Cardiac muscle cell (in vitro differentiated cells and primary cell): ENCODE data around the gene TBC1D17. TPM values are rescaled to one million over a fixed set of nuclear protein-coding genes. Genes with fewer than 3 reads are reported as not detected.
"Not testable (repeated sequence)": the region's sequence is repeated elsewhere in the genome, so short reads cannot be mapped to it uniquely, and the experiment has no call there.

ENCODE experiments used
- DNase-seq, 2 donors: peaks; one replicate each; pipeline versions ENCODE4 v3.0.0 to v3.0.0-alpha.2; 2010 to 2017; ENCODE audit warnings: low read depth in 1 of 2, low spot score in 1 of 2
- H3K27ac ChIP-seq: fragments of 200-600 bp; sonication (generic); 2 replicates; pipeline ENCODE4 v1.5.1; 2016
- H3K27me3 ChIP-seq: fragments of 200-600 bp; sonication (generic); 2 replicates; pipeline ENCODE4 v1.6.0; 2016; ENCODE audit warnings: control low read depth
- H3K36me3 ChIP-seq: fragments of 200-600 bp; sonication (generic); 2 replicates; pipeline ENCODE4 v1.5.1; 2016; ENCODE audit warnings: control low read depth
- H3K4me1 ChIP-seq: fragments of 200-600 bp; sonication (generic); 2 replicates; pipeline ENCODE4 v1.8.1; 2017; ENCODE audit warnings: low read depth, mild to moderate bottlenecking, mixed run types
- H3K4me3 ChIP-seq: fragments of 200-600 bp; sonication (generic); 2 replicates; pipeline ENCODE4 v1.5.1; 2016; ENCODE audit warnings: mild to moderate bottlenecking
- H3K9me3 ChIP-seq: fragments of 200-600 bp; sonication (generic); 2 replicates; pipeline ENCODE4 v1.5.1; 2017; ENCODE audit warnings: low read depth, mild to moderate bottlenecking, control low read depth
- polyA plus RNA-seq: library from polyadenylated mRNA; unstranded; fragments of >200 nt; fragmentation: Nextera tagmentation; extraction: Ambion mirVana; gene quantifications from 2 replicates; pipeline ENCODE4 v1.2.1, GENCODE V29; 2016
- total RNA-seq: library from RNA; depleted of rRNA; stranded (reverse); fragments of >200 nt; gene quantifications from 2 replicates; pipeline ENCODE4 v1.2.3, GENCODE V29; 2016
- TF ChIP-seq, protein P1 (sequence below): IDR thresholded peaks from 2 replicates; pipeline ENCODE4 v1.5.1; 2012; ENCODE audit warnings: low read depth, mild to moderate bottlenecking, low read length

TBC1D17 gene
- total and polyA plus RNA-seq, 2 experiments from 2014 or later, result 26.8 to 52.5 TPM

DNA sequence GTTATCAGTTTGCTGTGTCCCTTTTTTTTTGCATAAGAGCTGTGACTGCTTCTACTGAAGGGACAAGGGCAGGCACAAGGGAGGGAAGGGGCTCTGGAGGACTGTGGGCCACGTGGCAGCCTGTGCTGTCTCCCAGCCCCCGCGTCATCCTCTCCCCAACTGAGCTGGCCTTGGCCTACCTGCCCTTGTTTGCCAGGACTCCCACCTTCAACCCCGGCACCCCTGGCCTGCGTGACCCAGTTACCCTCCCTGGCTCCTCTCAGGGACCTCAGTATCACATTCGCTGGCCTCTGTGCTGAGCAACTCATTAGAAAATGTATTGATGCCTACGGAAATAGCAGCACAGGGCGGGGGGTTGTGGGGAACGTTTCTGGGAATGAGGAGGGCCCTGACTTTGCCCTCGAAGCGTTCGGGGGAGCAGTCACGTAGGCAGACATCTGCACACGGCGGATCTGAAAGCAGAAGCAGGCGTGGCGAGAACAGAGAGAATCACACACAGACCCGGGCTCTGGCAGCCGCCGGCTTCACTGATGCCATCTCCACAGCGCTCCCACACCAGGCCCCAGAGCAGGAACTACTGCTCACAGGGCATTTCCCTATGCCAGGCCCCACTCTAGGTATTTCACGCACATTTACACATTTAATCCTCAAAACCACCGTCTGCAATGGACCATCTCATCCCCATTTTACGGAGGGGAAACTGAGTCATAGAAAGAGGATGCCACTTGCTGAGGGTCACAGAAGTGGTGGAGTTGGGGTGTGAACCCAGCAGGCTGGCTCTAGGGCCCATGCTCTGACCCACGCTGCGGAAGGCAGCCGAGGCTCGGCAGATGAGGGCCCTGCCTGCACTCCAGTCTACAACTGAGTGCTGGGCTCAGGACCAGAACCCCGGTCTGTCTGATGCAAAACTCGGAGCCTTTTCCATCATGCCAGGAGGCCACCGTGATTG is 45.8 kb downstream of the TBC1D17 start:
- no peak overlapping the region for H3K4me3 ChIP-seq
- H3K27ac ChIP-seq, result no peak overlapping the region
- peaks cover 6% of the 10 kb centered on the region for H3K36me3 ChIP-seq
- no peak for DNase-seq
- TF ChIP-seq, protein P1, sequence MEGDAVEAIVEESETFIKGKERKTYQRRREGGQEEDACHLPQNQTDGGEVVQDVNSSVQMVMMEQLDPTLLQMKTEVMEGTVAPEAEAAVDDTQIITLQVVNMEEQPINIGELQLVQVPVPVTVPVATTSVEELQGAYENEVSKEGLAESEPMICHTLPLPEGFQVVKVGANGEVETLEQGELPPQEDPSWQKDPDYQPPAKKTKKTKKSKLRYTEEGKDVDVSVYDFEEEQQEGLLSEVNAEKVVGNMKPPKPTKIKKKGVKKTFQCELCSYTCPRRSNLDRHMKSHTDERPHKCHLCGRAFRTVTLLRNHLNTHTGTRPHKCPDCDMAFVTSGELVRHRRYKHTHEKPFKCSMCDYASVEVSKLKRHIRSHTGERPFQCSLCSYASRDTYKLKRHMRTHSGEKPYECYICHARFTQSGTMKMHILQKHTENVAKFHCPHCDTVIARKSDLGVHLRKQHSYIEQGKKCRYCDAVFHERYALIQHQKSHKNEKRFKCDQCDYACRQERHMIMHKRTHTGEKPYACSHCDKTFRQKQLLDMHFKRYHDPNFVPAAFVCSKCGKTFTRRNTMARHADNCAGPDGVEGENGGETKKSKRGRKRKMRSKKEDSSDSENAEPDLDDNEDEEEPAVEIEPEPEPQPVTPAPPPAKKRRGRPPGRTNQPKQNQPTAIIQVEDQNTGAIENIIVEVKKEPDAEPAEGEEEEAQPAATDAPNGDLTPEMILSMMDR, result no peak
- no peaks in the 10 kb centered on the region for H3K27me3 ChIP-seq
- no peaks in the 10 kb centered on the region for H3K9me3 ChIP-seq
- peaks cover 3% of the 10 kb centered on the region for H3K4me1 ChIP-seq

DNA sequence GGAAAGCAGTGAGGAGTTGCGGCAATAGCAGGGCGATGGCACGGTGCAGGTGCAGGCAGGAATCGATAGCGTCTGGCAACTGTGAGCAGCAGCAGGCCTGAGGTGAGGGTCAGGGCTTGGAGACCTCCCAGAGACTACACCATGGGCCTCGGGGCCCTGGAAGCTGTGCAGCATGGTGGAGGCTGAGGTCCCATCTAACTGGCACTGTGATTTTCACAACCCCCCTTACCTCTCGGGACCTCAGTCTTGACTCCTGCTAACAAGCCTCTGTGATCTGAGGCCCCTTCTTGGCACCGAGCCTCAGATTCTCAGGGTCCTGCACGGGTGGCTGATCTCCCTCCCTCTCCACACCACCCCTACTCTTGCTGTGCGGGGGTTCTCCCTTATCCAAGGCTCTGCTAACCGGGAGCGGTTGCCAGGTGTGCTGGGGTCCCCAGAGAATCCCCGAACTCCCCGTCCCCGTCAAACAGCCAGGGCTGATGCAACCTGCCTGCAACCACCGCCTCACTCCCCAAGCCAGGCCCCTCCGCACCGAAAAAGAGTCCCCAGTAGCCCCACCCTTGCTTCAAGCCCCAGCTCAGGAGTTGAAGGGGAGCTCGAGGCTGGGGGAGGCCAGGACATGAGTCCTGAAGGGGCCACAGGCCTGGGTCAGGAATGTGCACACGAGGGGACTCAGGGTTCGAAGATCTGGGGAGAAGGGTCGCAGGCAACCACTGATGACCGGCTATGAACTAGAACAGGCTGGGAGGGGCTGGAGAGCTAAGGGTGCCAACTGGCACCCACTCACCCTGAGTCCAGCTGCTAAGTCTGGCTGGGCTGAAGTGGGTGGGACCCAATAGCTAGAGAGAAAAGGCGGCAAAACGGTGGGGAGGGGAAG is 46.7 kb downstream of the TBC1D17 start:
- TF ChIP-seq, protein P1, result no peak
- DNase-seq, result no peak
- Histone ChIP-seq H3K27ac (no peak overlapping the region), H3K27me3 (no peaks in the 10 kb centered on the region), H3K4me3 (no peak overlapping the region), H3K36me3 (peaks cover 6% of the 10 kb centered on the region), H3K9me3 (no peaks in the 10 kb centered on the region), H3K4me1 (peaks cover 3% of the 10 kb centered on the region)

DNA sequence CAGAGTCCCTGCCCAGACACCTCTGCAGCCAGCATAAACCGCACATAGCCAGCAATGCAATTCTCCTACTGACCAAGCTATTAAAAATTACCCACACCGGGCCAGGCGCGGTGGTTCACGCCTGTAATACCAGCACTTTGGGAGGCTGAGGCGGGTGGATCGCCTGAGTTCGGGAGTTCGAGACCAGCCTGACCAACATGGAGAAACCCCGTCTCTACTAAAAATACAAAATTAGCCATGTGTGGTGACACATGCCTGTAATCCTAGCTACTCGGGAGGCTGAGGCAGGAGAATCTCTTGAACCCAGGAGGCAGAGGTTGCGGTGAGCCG is 47.3 kb downstream of the TBC1D17 start:
- H3K27me3 ChIP-seq, DNase-seq, H3K27ac ChIP-seq, H3K4me1 ChIP-seq, H3K9me3 ChIP-seq, H3K4me3 ChIP-seq, H3K36me3 ChIP-seq: not testable (repeated sequence)

DNA sequence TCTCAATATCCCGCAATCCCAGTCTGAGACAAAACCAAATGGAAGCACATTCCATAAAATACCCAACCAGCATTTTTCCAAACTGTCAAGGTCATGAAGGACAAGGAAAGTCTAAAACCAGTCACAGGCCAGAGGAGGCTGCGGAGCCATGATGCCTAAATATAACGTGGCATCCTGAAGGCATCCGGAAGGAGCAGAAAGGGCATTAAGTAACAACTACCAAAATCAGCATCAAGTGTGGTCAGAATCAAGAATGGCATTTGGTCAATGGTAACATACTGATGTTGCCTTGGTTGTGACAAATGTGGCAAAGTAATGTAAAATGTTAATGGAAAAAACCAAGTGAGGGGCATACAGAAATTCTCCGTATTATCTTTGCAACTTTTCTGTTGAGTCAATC is 48.0 kb downstream of the TBC1D17 start:
- Histone ChIP-seq H3K4me1 (peaks cover 3% of the 10 kb centered on the region), H3K27ac (no peak overlapping the region), H3K9me3 (no peaks in the 10 kb centered on the region), H3K4me3 (no peak overlapping the region), H3K36me3 (peaks cover 6% of the 10 kb centered on the region), H3K27me3 (no peaks in the 10 kb centered on the region)
- TF ChIP-seq, protein P1, result no peak
- no peak for DNase-seq

DNA sequence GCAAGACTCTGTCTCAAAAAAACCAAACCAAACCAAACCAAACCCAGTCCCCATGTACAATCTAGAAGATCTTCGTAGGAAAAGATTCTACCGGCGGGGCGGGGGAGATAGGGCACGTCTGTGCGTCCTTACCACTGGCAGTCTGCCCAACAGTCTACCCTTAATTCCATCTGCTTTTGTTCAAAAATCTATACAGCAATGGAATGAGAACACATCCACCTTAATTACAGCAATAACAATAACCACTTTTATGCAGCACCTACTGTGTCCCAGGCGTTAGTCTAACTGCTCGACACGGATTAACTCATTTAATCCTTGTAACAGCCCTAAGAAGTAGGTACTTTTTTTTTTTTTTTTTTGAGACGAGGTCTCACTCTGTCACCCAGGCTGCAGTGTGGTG is 49.0 kb downstream of the TBC1D17 start:
- no peak overlapping the region for H3K4me3 ChIP-seq
- TF ChIP-seq, protein P1, result no peak
- H3K36me3 ChIP-seq, result peaks cover 6% of the 10 kb centered on the region
- no peaks in the 10 kb centered on the region for H3K9me3 ChIP-seq
- no peaks in the 10 kb centered on the region for H3K27me3 ChIP-seq
- H3K4me1 ChIP-seq, result peaks cover 3% of the 10 kb centered on the region
- no peak overlapping the region for H3K27ac ChIP-seq
- no peak for DNase-seq
